SJSA1 (cell line): ENCODE data around the gene DNAJC1. TPM values are rescaled to one million over a fixed set of nuclear protein-coding genes. Genes with fewer than 3 reads are reported as not detected.

Source experiments
- DNase-seq, 2 experiments: peaks; one replicate each; pipeline ENCODE4 v3.0.0-alpha.2; 2015 to 2020; ENCODE audit warnings: low spot score in 2 of 2, low read depth in 1 of 2
- H3K27ac ChIP-seq: fragments of 250-450 bp; sonication (Bioruptor Pico); 2 replicates; pipeline ENCODE4 v1.5.1; 2020; ENCODE audit warnings: mild to moderate bottlenecking, moderate library complexity
- H3K27me3 ChIP-seq: fragments of 250-450 bp; sonication (Bioruptor Pico); replicated peaks from 2 replicates; pipeline ENCODE4 v1.5.1; 2020; ENCODE audit warnings: mild to moderate bottlenecking, moderate library complexity
- H3K36me3 ChIP-seq: fragments of 250-450 bp; sonication (Bioruptor Pico); 2 replicates; pipeline ENCODE4 v1.5.1; 2020; ENCODE audit warnings: mild to moderate bottlenecking
- H3K4me1 ChIP-seq: fragments of 250-450 bp; sonication (Bioruptor Pico); replicated peaks from 2 replicates; pipeline ENCODE4 v1.6.1; 2021; ENCODE audit warnings: mild to moderate bottlenecking
- H3K4me3 ChIP-seq: fragments of 250-450 bp; sonication (Bioruptor Pico); 2 replicates; pipeline ENCODE4 v1.5.1; 2020; ENCODE audit warnings: mild to moderate bottlenecking
- H3K9me3 ChIP-seq: fragments of 250-450 bp; sonication (Bioruptor Pico); replicated peaks from 2 replicates; pipeline ENCODE4 v1.5.1; 2020; ENCODE audit warnings: mild to moderate bottlenecking
- total RNA-seq: library from RNA; depleted of rRNA; stranded (reverse); fragments of >200 nt; shearing (Covaris generic); gene quantifications from 2 replicates; pipeline ENCODE4 v1.2.3, GENCODE V29; 2014

DNAJC1 gene
- total RNA-seq, 1 experiment from 2014 or later = 78.3 TPM

DNA sequence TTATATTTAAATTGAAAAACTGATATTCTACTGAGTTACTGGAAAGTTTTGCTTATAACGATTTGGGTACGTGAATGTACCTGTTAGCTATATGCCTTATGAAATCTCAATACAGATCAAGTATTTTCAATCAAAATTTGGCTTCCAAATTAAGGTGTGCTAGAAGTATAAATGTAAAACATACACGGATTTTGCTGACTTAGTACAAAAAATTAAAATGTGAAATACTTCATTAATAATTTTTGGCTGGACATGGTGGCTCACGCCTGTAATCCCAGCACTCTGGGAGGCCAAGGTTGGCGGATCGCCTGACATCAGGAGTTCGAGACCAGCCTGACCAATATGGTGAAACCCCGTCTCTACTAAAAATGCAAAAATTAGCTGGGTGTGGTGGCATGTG, 11.7 kb downstream of the DNAJC1 start:
- Histone ChIP-seq H3K27ac (no peak overlapping the region), H3K36me3 (no peaks in the 10 kb centered on the region), H3K4me3 (no peak overlapping the region), H3K27me3 (no peaks in the 10 kb centered on the region), H3K9me3 (no peaks in the 10 kb centered on the region), H3K4me1 (no peaks in the 10 kb centered on the region)
- no peak for DNase-seq

DNA sequence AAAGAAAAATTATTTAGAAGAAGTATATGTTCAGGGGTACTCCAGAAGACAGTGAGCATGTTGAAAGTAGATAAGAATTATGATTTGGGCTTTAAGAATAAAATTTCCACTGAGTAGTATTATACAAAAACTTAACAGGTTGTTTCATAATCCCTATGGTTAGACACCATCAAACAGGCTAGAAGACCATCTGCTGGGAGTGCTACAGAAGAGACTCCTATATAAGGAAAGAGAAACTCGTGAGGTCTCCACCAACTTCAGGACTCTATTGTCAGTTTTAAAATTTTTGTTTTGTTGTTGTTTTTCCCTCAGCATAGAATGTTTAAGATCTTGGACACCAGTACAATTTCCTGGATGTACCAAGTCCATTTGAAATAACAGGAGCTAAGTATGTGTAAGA, 13.1 kb downstream of the DNAJC1 start:
- no peaks in the 10 kb centered on the region for H3K4me1 ChIP-seq
- H3K4me3 ChIP-seq = no peak overlapping the region
- no peaks in the 10 kb centered on the region for H3K9me3 ChIP-seq
- no peaks in the 10 kb centered on the region for H3K27me3 ChIP-seq
- no peak overlapping the region for H3K27ac ChIP-seq
- H3K36me3 ChIP-seq = no peaks in the 10 kb centered on the region
- no peak for DNase-seq

DNA sequence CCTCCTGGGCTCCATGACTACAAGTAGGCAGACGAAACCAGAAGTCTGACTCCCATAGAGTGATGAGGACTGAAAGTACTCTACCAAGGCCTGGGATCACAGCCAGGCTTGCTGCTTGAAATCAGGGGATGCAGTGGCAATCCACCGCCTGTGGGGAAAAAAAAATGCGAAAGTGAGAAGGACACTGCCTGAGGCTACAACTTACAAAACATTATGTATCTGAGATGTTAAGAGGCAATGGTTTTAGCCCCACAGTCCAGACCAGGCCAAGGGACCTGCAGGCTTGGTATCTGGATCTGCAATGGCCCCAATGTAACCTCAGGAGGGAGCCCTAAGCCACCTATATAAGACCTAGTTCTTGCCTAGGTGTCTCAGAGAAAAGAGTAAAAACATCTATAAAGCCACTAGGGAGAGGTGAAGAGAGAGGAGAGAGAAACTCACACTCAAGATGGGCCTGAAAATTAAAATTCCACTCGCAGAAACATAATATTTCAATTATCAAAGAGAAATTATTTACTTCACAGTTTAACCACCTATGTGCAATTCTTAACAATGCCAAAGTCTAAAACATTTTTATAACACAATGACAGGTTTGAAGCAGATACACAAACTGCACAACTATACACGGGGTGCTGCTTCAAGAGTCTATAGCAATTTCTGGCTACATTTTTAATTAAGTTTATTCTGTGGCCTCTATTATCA, 13.9 kb downstream of the DNAJC1 start:
- Histone ChIP-seq H3K9me3 (no peaks in the 10 kb centered on the region), H3K4me1 (no peaks in the 10 kb centered on the region), H3K36me3 (no peaks in the 10 kb centered on the region), H3K27me3 (no peaks in the 10 kb centered on the region), H3K27ac (no peak overlapping the region), H3K4me3 (no peak overlapping the region)
- peak in 1 of 2 experiments; percentile 10 for DNase-seq

DNA sequence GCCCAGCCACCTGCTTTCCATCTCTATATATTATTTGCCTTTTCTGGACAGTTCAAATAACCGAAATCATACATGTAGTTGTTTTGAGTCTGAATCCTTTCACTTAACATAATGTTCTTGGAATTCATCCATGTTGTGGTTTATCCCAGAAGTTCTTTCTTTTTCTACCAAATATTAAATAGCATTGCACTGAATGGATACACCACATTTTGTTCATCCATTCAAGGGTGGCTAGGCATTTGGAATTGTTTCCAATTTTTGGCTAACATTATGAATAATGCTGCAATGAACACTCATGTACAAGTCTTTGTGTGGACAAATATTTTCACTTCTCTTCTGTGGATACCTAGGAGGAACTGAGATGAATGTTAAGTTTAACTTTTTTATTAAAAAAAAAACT, 18.0 kb downstream of the DNAJC1 start:
- H3K27me3 ChIP-seq = no peaks in the 10 kb centered on the region
- no peaks in the 10 kb centered on the region for H3K36me3 ChIP-seq
- DNase-seq = no peak
- no peak overlapping the region for H3K4me3 ChIP-seq
- H3K9me3 ChIP-seq = no peaks in the 10 kb centered on the region
- H3K4me1 ChIP-seq = no peaks in the 10 kb centered on the region
- no peak overlapping the region for H3K27ac ChIP-seq

DNA sequence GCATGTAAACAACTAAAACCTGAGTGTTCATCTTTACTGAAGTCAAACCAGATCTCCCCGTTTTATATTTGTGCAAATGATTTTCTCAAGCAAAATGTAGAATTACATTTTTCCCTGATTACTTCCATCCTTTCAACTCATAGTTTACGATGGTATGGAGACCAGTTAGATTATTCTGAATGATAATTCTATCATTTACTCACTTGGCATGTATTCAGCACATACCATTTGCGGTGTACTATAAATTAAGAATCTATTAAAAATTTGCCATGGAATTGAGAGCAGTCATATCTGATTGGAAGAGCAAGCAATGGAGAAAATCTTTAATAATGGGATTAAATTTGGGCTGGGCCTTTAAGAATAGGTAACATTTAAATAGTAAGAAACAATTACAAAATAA, 22.4 kb downstream of the DNAJC1 start:
- no peak for DNase-seq
- no peaks in the 10 kb centered on the region for H3K9me3 ChIP-seq
- H3K4me3 ChIP-seq = no peak overlapping the region

DNA sequence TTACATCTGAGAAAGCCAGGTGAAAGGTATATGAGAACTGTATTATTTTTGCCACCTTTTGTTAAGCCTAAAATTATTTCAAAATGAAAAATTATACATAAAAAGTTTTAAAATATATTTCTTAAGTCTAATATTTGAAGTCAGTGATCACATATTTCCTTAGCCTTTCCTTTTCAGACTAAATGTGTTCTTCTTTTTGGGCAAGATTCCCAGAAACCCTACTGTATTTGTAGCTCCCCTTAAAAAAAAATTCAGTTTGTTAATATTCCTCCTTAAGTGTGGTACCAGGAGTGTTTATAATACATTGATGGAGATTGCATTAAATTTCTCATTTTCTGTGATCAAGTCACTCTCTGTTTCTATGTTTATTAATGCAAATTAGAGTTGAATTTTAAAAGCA, 22.8 kb downstream of the DNAJC1 start:
- no peak overlapping the region for H3K4me3 ChIP-seq
- H3K4me1 ChIP-seq = peaks cover 3% of the 10 kb centered on the region; the same call in 1 of the 2 replicates
- H3K9me3 ChIP-seq = no peaks in the 10 kb centered on the region
- H3K27ac ChIP-seq = no peak overlapping the region
- no peaks in the 10 kb centered on the region for H3K27me3 ChIP-seq
- no peak for DNase-seq
- H3K36me3 ChIP-seq = no peaks in the 10 kb centered on the region

More for the DNA sequence above, 22.4 kb downstream of the DNAJC1 start:
- H3K27ac ChIP-seq = no peak overlapping the region
- no peaks in the 10 kb centered on the region for H3K36me3 ChIP-seq
- no peaks in the 10 kb centered on the region for H3K27me3 ChIP-seq
- peaks cover 3% of the 10 kb centered on the region; the same call in 1 of the 2 replicates for H3K4me1 ChIP-seq

DNA sequence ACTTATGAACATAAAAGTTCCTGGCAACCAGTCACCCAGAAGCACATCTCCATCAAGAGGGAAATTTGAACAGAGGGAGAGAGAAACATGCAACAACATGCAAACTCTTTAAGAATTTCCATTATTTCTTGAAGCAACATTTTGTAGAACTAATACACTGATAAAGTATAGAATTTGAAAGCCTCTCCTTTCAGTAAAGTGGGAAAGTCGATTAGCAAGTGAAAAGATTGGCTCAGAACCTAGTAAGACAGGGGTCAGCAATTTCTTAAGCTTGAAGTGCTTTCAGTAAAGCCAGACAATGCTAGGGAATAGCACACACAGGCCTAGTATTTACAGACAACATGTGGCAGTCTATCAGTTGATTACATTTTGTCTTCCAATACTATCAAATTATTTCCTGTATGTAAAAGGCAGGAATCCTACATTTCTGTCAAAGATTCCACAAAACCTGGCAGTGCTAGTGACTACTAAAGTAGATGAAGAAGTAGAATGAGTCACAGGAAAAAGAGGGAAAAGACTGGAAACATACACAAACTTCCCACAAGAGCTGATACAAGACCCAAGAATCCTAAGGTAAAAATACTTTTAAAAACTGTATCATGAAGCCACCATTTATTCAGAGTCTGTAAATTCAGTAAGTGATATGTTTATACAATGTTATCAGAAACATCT, 25.2 kb downstream of the DNAJC1 start:
- H3K36me3 ChIP-seq = no peaks in the 10 kb centered on the region
- no peaks in the 10 kb centered on the region for H3K9me3 ChIP-seq
- no peak overlapping the region for H3K4me3 ChIP-seq
- peaks cover 3% of the 10 kb centered on the region for H3K4me1 ChIP-seq
- no peak overlapping the region for H3K27ac ChIP-seq
- DNase-seq = peak in 1 of 2 experiments; percentile 10
- no peaks in the 10 kb centered on the region for H3K27me3 ChIP-seq

DNA sequence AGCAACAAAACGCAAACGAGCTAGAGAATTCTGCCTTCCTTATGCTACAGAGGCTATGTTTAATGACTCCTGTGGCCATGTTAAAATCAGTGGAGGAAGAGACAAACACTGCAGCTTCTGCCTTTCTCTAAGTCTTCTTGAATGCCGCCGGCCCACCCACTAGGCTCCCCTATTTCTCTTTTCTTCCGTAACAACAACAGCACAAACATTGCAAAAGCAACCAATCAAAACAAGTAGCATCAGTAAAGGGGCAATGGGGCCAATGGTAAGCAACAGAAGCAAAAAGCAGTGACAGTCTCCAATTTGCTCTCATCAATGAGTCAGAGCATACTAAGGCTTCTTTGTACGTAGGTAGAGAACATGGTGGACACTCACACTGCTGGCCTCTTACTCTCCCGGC, 26.8 kb downstream of the DNAJC1 start:
- no peaks in the 10 kb centered on the region for H3K27me3 ChIP-seq
- H3K9me3 ChIP-seq = no peaks in the 10 kb centered on the region
- H3K4me1 ChIP-seq = peaks cover 3% of the 10 kb centered on the region
- no peak overlapping the region for H3K4me3 ChIP-seq
- no peak for DNase-seq
- H3K27ac ChIP-seq = no peak overlapping the region
- no peaks in the 10 kb centered on the region for H3K36me3 ChIP-seq

DNA sequence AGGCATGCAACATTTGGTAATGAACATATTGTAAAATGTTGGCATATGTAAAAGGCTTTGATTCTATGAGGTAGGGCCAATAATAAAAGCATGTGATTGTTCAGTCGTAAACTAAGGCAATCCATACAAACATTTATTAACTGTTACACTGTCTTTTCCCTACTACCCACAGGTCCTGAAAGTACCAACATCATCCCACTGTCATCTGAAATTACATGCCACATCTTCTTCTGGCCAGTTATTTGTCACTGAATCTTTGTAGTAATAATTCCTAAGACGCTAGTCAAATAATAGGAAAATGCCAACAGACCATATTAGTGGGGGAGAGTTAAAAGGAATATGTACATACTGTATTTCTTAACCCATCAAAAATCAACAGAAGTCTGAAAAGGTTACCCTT, 27.2 kb downstream of the DNAJC1 start:
- Histone ChIP-seq H3K27ac (no peak overlapping the region), H3K27me3 (no peaks in the 10 kb centered on the region)

DNA sequence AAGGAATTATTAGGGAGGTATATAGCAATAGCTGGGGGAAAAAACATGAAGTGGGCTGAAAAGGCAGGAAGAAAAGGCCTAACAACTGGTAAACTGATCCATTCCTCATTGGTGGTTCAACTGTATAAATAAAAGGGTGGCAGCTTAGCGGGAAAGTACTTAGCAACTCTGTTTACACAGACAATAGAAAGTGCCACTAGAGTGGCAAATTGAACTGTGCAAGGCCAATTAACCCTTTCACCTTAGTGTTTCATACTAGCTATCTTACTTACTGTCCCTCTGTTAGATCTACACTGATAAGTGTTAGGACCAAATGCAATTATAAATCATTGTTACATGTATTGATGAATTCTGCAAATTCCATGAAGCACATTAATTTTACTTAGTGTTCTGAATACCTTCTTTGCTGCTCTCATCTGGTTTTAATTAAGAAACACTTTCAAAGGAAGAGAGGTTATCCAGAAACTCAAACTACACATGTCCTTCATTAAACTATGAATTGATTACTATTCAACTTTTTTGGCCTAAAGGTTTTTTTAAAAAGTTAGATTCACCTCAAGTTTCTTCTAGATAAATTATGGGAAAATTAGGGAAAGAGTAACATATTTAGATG, 28.0 kb downstream of the DNAJC1 start:
- no peak for DNase-seq
- no peaks in the 10 kb centered on the region for H3K36me3 ChIP-seq
- no peaks in the 10 kb centered on the region for H3K9me3 ChIP-seq
- H3K4me3 ChIP-seq = no peak overlapping the region
- no peak overlapping the region for H3K27ac ChIP-seq
- H3K27me3 ChIP-seq = no peaks in the 10 kb centered on the region
- H3K4me1 ChIP-seq = peaks cover 3% of the 10 kb centered on the region

More for the DNA sequence above, 27.2 kb downstream of the DNAJC1 start:
- no peaks in the 10 kb centered on the region for H3K9me3 ChIP-seq
- H3K4me3 ChIP-seq = no peak overlapping the region
- no peak for DNase-seq
- no peaks in the 10 kb centered on the region for H3K36me3 ChIP-seq
- H3K4me1 ChIP-seq = peaks cover 3% of the 10 kb centered on the region

DNA sequence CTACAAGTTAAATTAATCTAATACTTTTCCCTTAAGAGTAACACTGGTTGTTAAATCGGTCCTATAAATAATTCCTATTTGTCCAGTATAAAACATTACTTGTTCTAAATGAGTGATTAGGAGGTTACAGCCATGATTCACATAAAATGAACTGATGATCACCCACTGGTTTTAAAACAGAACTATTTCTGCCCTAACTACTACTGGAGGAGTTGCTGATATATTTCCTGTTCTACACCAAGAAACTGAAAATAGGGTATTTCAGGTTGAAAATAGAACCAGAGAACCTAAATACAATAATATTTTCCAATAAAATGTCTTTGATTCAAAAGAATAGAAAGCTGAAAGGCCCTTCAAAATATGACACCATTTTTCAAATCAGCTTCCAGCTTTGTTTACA, 30.9 kb downstream of the DNAJC1 start:
- Histone ChIP-seq H3K36me3 (no peaks in the 10 kb centered on the region), H3K4me3 (no peak overlapping the region), H3K4me1 (no peaks in the 10 kb centered on the region; the same call in 1 of the 2 replicates), H3K27ac (no peak overlapping the region), H3K9me3 (no peaks in the 10 kb centered on the region), H3K27me3 (no peaks in the 10 kb centered on the region)
- no peak for DNase-seq

DNA sequence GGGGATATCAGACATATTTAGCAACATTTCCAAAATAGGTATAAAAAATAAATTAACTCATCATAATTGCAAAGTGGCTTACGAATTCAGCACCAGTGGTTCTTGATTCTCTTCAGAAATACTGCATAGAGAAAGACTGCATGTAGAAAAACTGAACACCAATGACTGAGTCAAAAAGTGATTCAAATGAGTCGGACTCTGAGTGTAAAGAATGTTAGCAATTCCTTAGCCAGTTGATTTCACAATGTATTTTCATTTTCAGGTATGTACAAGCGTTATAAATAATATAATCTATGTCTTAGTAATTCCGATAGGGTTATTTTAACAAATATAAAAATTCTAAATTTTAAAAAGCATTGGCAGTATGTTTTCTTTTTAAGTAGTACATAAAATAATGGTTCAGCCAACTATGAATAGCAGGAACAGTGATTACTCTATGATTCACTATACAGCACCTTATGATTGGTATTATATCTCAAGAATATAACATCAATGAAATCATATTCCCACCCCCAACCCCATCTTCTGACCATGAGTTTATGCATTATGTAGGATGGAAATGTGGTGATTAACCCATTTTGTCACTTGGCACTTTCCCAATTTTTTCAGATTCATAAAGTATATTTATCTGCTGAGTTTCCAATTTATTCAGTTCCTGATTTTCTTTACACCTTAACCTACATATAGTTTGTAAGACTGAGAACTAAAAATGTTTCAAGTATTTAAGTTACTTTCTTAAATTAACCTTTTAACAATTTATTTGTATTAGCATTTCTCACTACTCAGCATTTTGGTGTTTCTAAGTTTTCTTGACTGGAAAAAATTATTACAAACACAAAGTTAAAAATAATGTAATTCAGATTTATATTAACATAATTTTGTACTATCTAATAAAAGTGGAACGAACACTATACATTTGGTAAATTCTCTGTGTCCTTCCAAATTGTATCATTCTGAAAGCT, 33.9 kb downstream of the DNAJC1 start:
- H3K27ac ChIP-seq = no peak overlapping the region
- H3K9me3 ChIP-seq = no peaks in the 10 kb centered on the region
- H3K4me3 ChIP-seq = no peak overlapping the region
- no peak for DNase-seq
- no peaks in the 10 kb centered on the region for H3K27me3 ChIP-seq
- H3K36me3 ChIP-seq = no peaks in the 10 kb centered on the region
- H3K4me1 ChIP-seq = no peaks in the 10 kb centered on the region

DNA sequence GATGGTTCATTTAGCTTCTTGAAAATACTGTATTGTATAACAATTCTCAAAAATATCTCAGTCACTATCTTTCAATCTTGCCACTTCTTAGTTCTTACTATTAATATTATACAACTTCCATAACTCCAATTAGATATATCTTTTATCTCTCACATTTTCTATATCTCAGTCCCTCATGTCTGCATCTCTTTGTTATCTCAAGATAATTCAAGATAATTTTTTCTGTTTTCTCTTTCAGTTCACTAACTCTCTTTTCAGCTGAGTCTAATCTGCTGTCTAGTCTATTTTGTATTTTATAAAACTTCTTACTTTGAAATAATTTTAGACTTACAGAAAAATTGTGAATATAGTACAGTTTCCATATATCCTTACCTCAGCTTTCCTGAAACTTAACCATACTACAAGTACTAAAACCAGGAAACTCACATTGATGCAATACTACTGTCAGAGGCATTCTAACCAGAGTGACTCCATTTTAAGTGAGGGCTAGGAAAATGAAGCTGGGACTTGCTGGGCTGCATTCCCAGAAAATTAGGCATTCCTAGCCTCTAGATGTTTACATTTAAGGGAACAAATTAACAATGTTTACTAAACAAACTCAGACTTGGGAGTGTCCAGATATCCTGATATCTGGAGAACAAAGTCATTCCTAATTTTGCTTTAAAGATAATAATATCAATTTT, 38.4 kb downstream of the DNAJC1 start:
- Histone ChIP-seq H3K36me3 (no peaks in the 10 kb centered on the region), H3K9me3 (no peaks in the 10 kb centered on the region), H3K4me1 (no peaks in the 10 kb centered on the region), H3K27me3 (no peaks in the 10 kb centered on the region), H3K4me3 (no peak overlapping the region), H3K27ac (no peak overlapping the region)
- no peak for DNase-seq
